ENCODE results near the gene SLC35A4.
"Not testable (repeated sequence)": the region's sequence is repeated elsewhere in the genome, so short reads cannot be mapped to it uniquely, and the experiment has no call there.

The SLC35A4 gene

DNA sequence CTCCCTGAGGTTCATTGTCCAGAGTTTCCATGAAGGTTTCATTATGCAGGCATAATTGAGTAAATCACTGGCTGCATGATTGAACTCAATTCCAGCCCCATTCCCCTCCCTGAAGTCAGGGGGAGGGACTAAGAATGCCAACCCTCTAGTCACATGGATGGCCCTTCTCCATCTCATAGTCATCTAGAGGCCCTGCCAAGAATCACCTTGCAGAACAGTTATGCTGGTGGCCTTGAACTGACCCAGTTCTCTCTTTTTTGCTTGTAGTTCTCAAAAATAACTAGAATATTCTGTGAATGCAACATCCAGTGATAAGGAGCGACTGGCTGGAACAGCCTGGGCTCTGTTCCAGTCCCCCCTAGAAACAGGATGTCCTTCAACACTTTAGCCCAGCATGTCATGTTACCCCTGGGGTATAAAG lies 31.7 kb downstream of the SLC35A4 start:
- H3K4me3 ChIP-seq (ENCODE audit: low read depth, low read length): no peak overlapping the region
- TF ChIP-seq, protein P1, sequence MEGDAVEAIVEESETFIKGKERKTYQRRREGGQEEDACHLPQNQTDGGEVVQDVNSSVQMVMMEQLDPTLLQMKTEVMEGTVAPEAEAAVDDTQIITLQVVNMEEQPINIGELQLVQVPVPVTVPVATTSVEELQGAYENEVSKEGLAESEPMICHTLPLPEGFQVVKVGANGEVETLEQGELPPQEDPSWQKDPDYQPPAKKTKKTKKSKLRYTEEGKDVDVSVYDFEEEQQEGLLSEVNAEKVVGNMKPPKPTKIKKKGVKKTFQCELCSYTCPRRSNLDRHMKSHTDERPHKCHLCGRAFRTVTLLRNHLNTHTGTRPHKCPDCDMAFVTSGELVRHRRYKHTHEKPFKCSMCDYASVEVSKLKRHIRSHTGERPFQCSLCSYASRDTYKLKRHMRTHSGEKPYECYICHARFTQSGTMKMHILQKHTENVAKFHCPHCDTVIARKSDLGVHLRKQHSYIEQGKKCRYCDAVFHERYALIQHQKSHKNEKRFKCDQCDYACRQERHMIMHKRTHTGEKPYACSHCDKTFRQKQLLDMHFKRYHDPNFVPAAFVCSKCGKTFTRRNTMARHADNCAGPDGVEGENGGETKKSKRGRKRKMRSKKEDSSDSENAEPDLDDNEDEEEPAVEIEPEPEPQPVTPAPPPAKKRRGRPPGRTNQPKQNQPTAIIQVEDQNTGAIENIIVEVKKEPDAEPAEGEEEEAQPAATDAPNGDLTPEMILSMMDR (IDR thresholded peaks at IDR 0.05; ENCODE audit: low read depth, low read length, missing control alignments): no peak
- no peak for DNase-seq (ENCODE audit: low read depth)

DNA sequence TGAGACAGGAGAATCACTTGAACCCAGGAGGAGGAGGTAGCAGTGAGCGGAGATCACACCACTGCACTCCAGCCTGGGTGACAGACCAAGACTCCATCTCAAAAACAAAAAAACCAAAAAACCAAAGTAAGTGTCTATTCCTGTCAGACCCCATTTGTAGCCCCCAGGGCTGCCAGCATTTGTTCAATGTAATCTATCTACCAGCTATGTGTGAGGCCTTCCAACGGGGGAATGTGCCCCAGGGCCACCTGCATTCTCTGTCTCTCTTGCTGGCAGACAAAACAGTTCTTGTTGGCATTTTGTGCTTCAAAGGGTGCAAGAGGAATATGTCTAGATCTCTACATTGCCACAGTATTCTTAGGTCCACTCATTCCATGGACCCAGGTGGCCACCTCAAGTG lies 34.2 kb downstream of the SLC35A4 start:
- no peak for DNase-seq (ENCODE audit: low read depth)
- no peak overlapping the region for H3K4me3 ChIP-seq (ENCODE audit: low read depth, low read length)
- TF ChIP-seq, protein P1 (IDR thresholded peaks at IDR 0.05; ENCODE audit: low read depth, low read length, missing control alignments): no peak

DNA sequence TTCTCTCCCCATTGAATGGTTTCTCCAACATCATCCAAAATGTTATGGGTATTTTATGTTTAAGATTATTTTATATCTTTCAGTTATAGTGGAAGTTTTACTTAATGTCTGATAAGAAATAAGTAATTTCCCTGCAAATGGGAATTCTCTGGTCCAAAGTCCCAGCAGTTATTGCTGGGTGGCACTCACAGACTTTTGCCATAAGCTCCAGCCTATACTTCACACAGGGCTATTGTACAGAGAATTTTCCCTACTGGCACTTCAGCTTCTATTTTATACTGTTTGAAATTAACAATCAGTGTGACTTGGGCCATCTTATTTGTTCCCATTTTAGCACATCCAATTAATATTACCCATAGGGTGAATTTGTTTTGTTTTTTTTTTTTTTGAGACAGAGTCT lies 35.5 kb downstream of the SLC35A4 start:
- H3K4me3 ChIP-seq (ENCODE audit: low read depth, low read length): no peak overlapping the region
- TF ChIP-seq, protein P1 (IDR thresholded peaks at IDR 0.05; ENCODE audit: low read depth, low read length, missing control alignments): no peak
- DNase-seq (ENCODE audit: low read depth): no peak

DNA sequence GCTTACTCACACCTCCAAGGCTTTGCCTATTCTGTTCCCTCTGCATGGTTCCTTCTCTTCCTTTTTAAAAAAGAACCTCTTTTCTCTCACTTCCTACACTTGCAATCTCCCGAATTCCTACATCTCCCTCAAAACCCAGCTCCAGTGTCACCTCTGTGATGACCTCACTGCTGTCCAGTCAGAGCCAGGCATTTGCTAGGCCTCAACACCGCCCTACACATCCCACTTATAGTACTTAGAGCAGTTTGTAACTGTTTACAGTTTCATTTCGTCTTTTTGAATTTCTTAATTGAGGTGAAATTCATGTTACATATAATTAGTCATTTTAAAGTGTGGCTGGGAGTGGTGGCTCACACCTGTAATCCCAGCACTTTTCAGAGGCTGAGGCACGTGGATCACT lies 37.5 kb downstream of the SLC35A4 start:
- DNase-seq (ENCODE audit: low read depth): no peak
- TF ChIP-seq, protein P1 (IDR thresholded peaks at IDR 0.05; ENCODE audit: low read depth, low read length, missing control alignments): no peak
- no peak overlapping the region for H3K4me3 ChIP-seq (ENCODE audit: low read depth, low read length)

DNA sequence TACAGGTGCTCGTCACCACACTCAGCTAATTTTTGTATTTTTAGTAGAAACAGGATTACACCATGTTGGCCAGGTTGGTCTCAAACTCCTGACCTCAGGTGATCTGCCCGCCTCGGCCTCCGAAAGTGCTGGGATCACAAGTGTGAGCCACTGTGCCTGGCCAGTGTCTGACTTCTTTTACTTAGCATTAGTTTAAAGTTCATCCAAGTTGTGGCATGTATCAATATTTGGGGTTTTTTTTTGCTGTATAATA lies 38.7 kb downstream of the SLC35A4 start:
- not testable (repeated sequence) for DNase-seq (ENCODE audit: low read depth); H3K4me3 ChIP-seq (ENCODE audit: low read depth, low read length)

DNA sequence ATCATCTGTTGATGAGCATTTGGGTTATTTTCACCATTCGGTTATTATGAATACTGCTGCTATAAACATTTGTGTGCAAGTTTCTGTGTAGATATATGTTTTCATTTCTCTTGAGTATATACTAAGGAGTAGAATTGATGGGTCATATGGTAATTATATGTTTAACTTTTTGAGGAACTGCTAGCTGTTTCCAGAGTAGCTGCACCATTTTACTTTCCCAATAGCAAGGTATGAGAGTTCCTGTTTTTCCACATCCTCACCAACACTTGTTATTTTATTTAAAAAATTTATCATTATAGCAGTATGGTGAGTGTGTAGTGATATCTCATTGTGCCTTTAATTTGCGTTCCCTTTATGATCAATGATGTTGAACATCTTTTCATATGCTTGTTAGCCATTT lies 39.1 kb downstream of the SLC35A4 start:
- DNase-seq (ENCODE audit: low read depth): no peak
- TF ChIP-seq, protein P1 (IDR thresholded peaks at IDR 0.05; ENCODE audit: low read depth, low read length, missing control alignments): no peak
- H3K4me3 ChIP-seq (ENCODE audit: low read depth, low read length): no peak overlapping the region

DNA sequence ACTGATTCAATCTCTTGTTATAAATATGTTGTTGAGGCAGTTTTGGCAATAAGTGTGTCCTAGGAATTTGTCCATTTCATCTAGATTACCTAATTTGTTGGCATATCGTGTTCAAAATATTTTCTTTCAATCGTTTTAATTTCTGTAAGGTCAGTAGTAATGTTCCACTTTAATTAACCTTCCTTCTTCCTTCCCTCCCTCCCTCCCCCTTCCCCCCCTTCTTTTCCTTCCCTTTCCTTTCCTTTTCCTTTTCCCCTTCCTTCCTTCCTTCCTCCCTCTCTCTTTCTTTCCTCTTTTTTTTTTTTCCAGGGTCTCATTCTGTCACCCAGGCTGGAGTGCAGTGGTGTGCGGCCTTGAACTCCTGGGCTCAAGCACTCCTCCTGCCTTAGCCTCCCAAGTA lies 41.3 kb downstream of the SLC35A4 start:
- H3K4me3 ChIP-seq (ENCODE audit: low read depth, low read length): no peak overlapping the region
- no peak for DNase-seq (ENCODE audit: low read depth)
- TF ChIP-seq, protein P1 (IDR thresholded peaks at IDR 0.05; ENCODE audit: low read depth, low read length, missing control alignments): no peak

DNA sequence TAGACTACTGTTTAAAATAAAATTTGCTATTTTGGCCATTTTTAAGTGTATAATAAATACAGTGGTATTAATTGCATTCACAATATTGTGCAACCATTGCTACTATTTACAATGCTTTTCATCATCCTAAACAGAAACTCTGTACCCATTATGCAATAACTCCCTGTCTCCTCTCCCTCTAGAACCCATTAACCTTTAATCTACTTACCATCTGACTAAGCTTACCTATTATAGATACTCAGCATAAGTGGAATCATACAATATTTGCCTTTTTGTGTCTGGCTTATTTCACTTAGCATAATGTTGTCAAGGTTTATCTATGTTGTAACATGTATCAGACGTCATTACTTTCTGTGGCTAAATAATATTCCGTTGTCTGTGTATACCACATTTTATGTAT lies 42.4 kb downstream of the SLC35A4 start:
- DNase-seq (ENCODE audit: low read depth): no peak

More for the DNA sequence above, 42.4 kb downstream of the SLC35A4 start:
- TF ChIP-seq, protein P1 (IDR thresholded peaks at IDR 0.05; ENCODE audit: low read depth, low read length, missing control alignments): no peak
- H3K4me3 ChIP-seq (ENCODE audit: low read depth, low read length): no peak overlapping the region

Measured in GM12864 (cell line).